Measurements from ENCODE around the gene NDUFV2. TPM values are rescaled to one million over a fixed set of nuclear protein-coding genes. Genes with fewer than 3 reads are reported as not detected.
"Not testable (repeated sequence)": the region's sequence is repeated elsewhere in the genome, so short reads cannot be mapped to it uniquely, and the experiment has no call there.

The NDUFV2 gene
- total RNA-seq, 1 donor from 2014 or later = 124 TPM

- H3K27me3 ChIP-seq (ENCODE audit: control insufficient read depth in 3 of 3, insufficient read depth in 3 of 3, low read length in 3 of 3); H3K27ac ChIP-seq (ENCODE audit: low read depth, low read length); H3K9me3 ChIP-seq (ENCODE audit: control insufficient read depth in 3 of 3, low read length in 3 of 3); H3K4me3 ChIP-seq (ENCODE audit: low read length in 3 of 3); H3K4me1 ChIP-seq (ENCODE audit: control insufficient read depth in 3 of 3, insufficient read depth in 3 of 3, low read length in 3 of 3); H3K36me3 ChIP-seq (ENCODE audit: control insufficient read depth in 3 of 3, insufficient read depth in 3 of 3, low read length in 3 of 3); H3K9ac ChIP-seq (ENCODE audit: low read depth in 1 of 3, low read length in 3 of 3): not testable (repeated sequence)
These were observed 60.2 kb downstream of the NDUFV2 start for GRCh38 chr18:9162663-9163062.

GRCh38 chr18:9164149-9164548 is 61.6 kb downstream of the NDUFV2 start:
- not testable (repeated sequence) for H3K27ac ChIP-seq (ENCODE audit: low read depth, low read length); H3K36me3 ChIP-seq (ENCODE audit: control insufficient read depth in 3 of 3, insufficient read depth in 3 of 3, low read length in 3 of 3); H3K9me3 ChIP-seq (ENCODE audit: control insufficient read depth in 3 of 3, low read length in 3 of 3); H3K27me3 ChIP-seq (ENCODE audit: control insufficient read depth in 3 of 3, insufficient read depth in 3 of 3, low read length in 3 of 3); H3K9ac ChIP-seq (ENCODE audit: low read depth in 1 of 3, low read length in 3 of 3); H3K4me1 ChIP-seq (ENCODE audit: control insufficient read depth in 3 of 3, insufficient read depth in 3 of 3, low read length in 3 of 3); H3K4me3 ChIP-seq (ENCODE audit: low read length in 3 of 3)

GRCh38 chr18:9165883-9166282 is 63.4 kb downstream of the NDUFV2 start:
- not testable (repeated sequence) for H3K36me3 ChIP-seq (ENCODE audit: control insufficient read depth in 3 of 3, insufficient read depth in 3 of 3, low read length in 3 of 3); H3K9me3 ChIP-seq (ENCODE audit: control insufficient read depth in 3 of 3, low read length in 3 of 3); H3K9ac ChIP-seq (ENCODE audit: low read depth in 1 of 3, low read length in 3 of 3); H3K4me3 ChIP-seq (ENCODE audit: low read length in 3 of 3); H3K27me3 ChIP-seq (ENCODE audit: control insufficient read depth in 3 of 3, insufficient read depth in 3 of 3, low read length in 3 of 3); H3K27ac ChIP-seq (ENCODE audit: low read depth, low read length); H3K4me1 ChIP-seq (ENCODE audit: control insufficient read depth in 3 of 3, insufficient read depth in 3 of 3, low read length in 3 of 3)

GRCh38 chr18:9169515-9169914 is 67.0 kb downstream of the NDUFV2 start:
- H3K27ac ChIP-seq (ENCODE audit: low read depth, low read length); H3K27me3 ChIP-seq (ENCODE audit: control insufficient read depth in 3 of 3, insufficient read depth in 3 of 3, low read length in 3 of 3); H3K9ac ChIP-seq (ENCODE audit: low read depth in 1 of 3, low read length in 3 of 3); H3K4me3 ChIP-seq (ENCODE audit: low read length in 3 of 3); H3K4me1 ChIP-seq (ENCODE audit: control insufficient read depth in 3 of 3, insufficient read depth in 3 of 3, low read length in 3 of 3); H3K9me3 ChIP-seq (ENCODE audit: control insufficient read depth in 3 of 3, low read length in 3 of 3); H3K36me3 ChIP-seq (ENCODE audit: control insufficient read depth in 3 of 3, insufficient read depth in 3 of 3, low read length in 3 of 3): not testable (repeated sequence)

GRCh38 chr18:9171919-9172318 is 69.4 kb downstream of the NDUFV2 start:
- H3K9me3 ChIP-seq (ENCODE audit: control insufficient read depth in 3 of 3, low read length in 3 of 3); H3K27me3 ChIP-seq (ENCODE audit: control insufficient read depth in 3 of 3, insufficient read depth in 3 of 3, low read length in 3 of 3); H3K9ac ChIP-seq (ENCODE audit: low read depth in 1 of 3, low read length in 3 of 3); H3K27ac ChIP-seq (ENCODE audit: low read depth, low read length); H3K36me3 ChIP-seq (ENCODE audit: control insufficient read depth in 3 of 3, insufficient read depth in 3 of 3, low read length in 3 of 3); H3K4me3 ChIP-seq (ENCODE audit: low read length in 3 of 3): not testable (repeated sequence)
- peaks cover 4 to 10% (median 7%) of the 10 kb centered on the region in 3 donors for H3K4me1 ChIP-seq (ENCODE audit: control insufficient read depth in 3 of 3, insufficient read depth in 3 of 3, low read length in 3 of 3)

- H3K4me1 ChIP-seq (ENCODE audit: control insufficient read depth in 3 of 3, insufficient read depth in 3 of 3, low read length in 3 of 3) = peaks cover 5 to 14% (median 10%) of the 10 kb centered on the region in 3 donors
- H3K9me3 ChIP-seq (ENCODE audit: control insufficient read depth in 3 of 3, low read length in 3 of 3) = no peaks in the 10 kb centered on the region
- no peak overlapping the region for H3K27ac ChIP-seq (ENCODE audit: low read depth, low read length)
- H3K9ac ChIP-seq (ENCODE audit: low read depth in 1 of 3, low read length in 3 of 3) = no peak overlapping the region
- H3K36me3 ChIP-seq (ENCODE audit: control insufficient read depth in 3 of 3, insufficient read depth in 3 of 3, low read length in 3 of 3) = no peaks in the 10 kb centered on the region
- H3K27me3 ChIP-seq (ENCODE audit: control insufficient read depth in 3 of 3, insufficient read depth in 3 of 3, low read length in 3 of 3) = no peaks in the 10 kb centered on the region
- no peak overlapping the region for H3K4me3 ChIP-seq (ENCODE audit: low read length in 3 of 3)
These were observed 70.1 kb downstream of the NDUFV2 start for GRCh38 chr18:9172506-9173127.

- Histone ChIP-seq H3K9ac (ENCODE audit: low read depth in 1 of 3, low read length in 3 of 3) (no peak overlapping the region), H3K36me3 (ENCODE audit: control insufficient read depth in 3 of 3, insufficient read depth in 3 of 3, low read length in 3 of 3) (no peaks in the 10 kb centered on the region), H3K27ac (ENCODE audit: low read depth, low read length) (no peak overlapping the region), H3K4me3 (ENCODE audit: low read length in 3 of 3) (no peak overlapping the region), H3K27me3 (ENCODE audit: control insufficient read depth in 3 of 3, insufficient read depth in 3 of 3, low read length in 3 of 3) (no peaks in the 10 kb centered on the region), H3K9me3 (ENCODE audit: control insufficient read depth in 3 of 3, low read length in 3 of 3) (no peaks in the 10 kb centered on the region), H3K4me1 (ENCODE audit: control insufficient read depth in 3 of 3, insufficient read depth in 3 of 3, low read length in 3 of 3) (peaks cover 5 to 14% (median 10%) of the 10 kb centered on the region in 3 donors)
These were observed 71.3 kb downstream of the NDUFV2 start for GRCh38 chr18:9173770-9174233.

GRCh38 chr18:9174302-9174701 is 71.8 kb downstream of the NDUFV2 start:
- H3K9ac ChIP-seq (ENCODE audit: low read depth in 1 of 3, low read length in 3 of 3) = no peak overlapping the region
- no peaks in the 10 kb centered on the region for H3K36me3 ChIP-seq (ENCODE audit: control insufficient read depth in 3 of 3, insufficient read depth in 3 of 3, low read length in 3 of 3)
- H3K4me3 ChIP-seq (ENCODE audit: low read length in 3 of 3) = no peak overlapping the region
- H3K27ac ChIP-seq (ENCODE audit: low read depth, low read length) = no peak overlapping the region
- H3K27me3 ChIP-seq (ENCODE audit: control insufficient read depth in 3 of 3, insufficient read depth in 3 of 3, low read length in 3 of 3) = no peaks in the 10 kb centered on the region
- peaks cover 5 to 14% (median 10%) of the 10 kb centered on the region in 3 donors for H3K4me1 ChIP-seq (ENCODE audit: control insufficient read depth in 3 of 3, insufficient read depth in 3 of 3, low read length in 3 of 3)
- no peaks in the 10 kb centered on the region for H3K9me3 ChIP-seq (ENCODE audit: control insufficient read depth in 3 of 3, low read length in 3 of 3)

- Histone ChIP-seq H3K9ac (ENCODE audit: low read depth in 1 of 3, low read length in 3 of 3) (no peak overlapping the region), H3K4me3 (ENCODE audit: low read length in 3 of 3) (no peak overlapping the region), H3K27ac (ENCODE audit: low read depth, low read length) (no peak overlapping the region), H3K27me3 (ENCODE audit: control insufficient read depth in 3 of 3, insufficient read depth in 3 of 3, low read length in 3 of 3) (no peaks in the 10 kb centered on the region), H3K4me1 (ENCODE audit: control insufficient read depth in 3 of 3, insufficient read depth in 3 of 3, low read length in 3 of 3) (peaks cover 5 to 14% (median 10%) of the 10 kb centered on the region in 3 donors), H3K36me3 (ENCODE audit: control insufficient read depth in 3 of 3, insufficient read depth in 3 of 3, low read length in 3 of 3) (no peaks in the 10 kb centered on the region), H3K9me3 (ENCODE audit: control insufficient read depth in 3 of 3, low read length in 3 of 3) (no peaks in the 10 kb centered on the region)
These were observed 72.6 kb downstream of the NDUFV2 start for GRCh38 chr18:9175115-9175514.

- H3K36me3 ChIP-seq (ENCODE audit: control insufficient read depth in 3 of 3, insufficient read depth in 3 of 3, low read length in 3 of 3) = no peaks in the 10 kb centered on the region
- no peak overlapping the region for H3K4me3 ChIP-seq (ENCODE audit: low read length in 3 of 3)
- H3K4me1 ChIP-seq (ENCODE audit: control insufficient read depth in 3 of 3, insufficient read depth in 3 of 3, low read length in 3 of 3) = peaks cover 5 to 14% (median 10%) of the 10 kb centered on the region in 3 donors
- no peaks in the 10 kb centered on the region for H3K9me3 ChIP-seq (ENCODE audit: control insufficient read depth in 3 of 3, low read length in 3 of 3)
- H3K27ac ChIP-seq (ENCODE audit: low read depth, low read length) = no peak overlapping the region
- no peak overlapping the region for H3K9ac ChIP-seq (ENCODE audit: low read depth in 1 of 3, low read length in 3 of 3)
- no peaks in the 10 kb centered on the region for H3K27me3 ChIP-seq (ENCODE audit: control insufficient read depth in 3 of 3, insufficient read depth in 3 of 3, low read length in 3 of 3)
These were observed 74.5 kb downstream of the NDUFV2 start for GRCh38 chr18:9177031-9177430.

Measured in skeletal muscle tissue (tissue), 4 donors.